C4-2B (cell line): ENCODE data around the gene BTRC.

Source experiments
- ZFX ChIP-seq: fragments of 450-650 bp; IDR thresholded peaks from 2 replicates; pipeline ENCODE4 v1.6.1; 2017
- TF ChIP-seq, protein P1 (sequence below): fragments of 450-650 bp; conservative IDR thresholded peaks from 2 replicates; pipeline ENCODE4 v1.5.1; 2017; ENCODE audit warnings: mild to moderate bottlenecking

DNA sequence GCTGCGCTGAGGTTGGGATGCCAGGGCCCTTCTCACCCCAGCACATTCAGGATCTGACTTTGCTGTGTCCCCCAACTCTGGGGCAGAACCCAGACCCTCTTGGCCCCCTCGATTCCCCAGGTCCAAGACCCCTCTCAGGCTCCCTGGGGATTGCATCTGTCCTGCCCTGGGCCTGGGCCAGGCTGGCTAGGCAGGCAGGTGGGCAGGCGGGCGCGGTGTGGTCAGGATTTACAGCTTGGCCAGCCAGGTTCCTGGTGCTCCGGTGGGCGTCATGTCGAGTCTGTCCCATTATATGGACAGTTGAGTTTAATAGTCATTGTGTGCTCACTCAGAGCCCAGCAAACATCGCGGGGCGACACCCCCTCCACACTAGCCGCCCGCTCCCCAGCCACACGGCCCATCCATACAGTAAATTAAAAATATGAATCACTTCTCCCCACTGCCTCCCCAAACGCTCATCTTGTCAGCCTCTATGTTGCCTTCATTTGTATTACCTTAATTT, 210.6 kb downstream of the BTRC start:
- TF ChIP-seq, protein P1, sequence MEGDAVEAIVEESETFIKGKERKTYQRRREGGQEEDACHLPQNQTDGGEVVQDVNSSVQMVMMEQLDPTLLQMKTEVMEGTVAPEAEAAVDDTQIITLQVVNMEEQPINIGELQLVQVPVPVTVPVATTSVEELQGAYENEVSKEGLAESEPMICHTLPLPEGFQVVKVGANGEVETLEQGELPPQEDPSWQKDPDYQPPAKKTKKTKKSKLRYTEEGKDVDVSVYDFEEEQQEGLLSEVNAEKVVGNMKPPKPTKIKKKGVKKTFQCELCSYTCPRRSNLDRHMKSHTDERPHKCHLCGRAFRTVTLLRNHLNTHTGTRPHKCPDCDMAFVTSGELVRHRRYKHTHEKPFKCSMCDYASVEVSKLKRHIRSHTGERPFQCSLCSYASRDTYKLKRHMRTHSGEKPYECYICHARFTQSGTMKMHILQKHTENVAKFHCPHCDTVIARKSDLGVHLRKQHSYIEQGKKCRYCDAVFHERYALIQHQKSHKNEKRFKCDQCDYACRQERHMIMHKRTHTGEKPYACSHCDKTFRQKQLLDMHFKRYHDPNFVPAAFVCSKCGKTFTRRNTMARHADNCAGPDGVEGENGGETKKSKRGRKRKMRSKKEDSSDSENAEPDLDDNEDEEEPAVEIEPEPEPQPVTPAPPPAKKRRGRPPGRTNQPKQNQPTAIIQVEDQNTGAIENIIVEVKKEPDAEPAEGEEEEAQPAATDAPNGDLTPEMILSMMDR: no peak
- TF ChIP-seq ZFX: no peak
